ENCODE data around the gene SPAG9. TPM values are rescaled to one million over a fixed set of nuclear protein-coding genes. Genes with fewer than 3 reads are reported as not detected.

SPAG9 gene
- total RNA-seq, 1 donor from 2014 or later: 44.1 TPM

DNA sequence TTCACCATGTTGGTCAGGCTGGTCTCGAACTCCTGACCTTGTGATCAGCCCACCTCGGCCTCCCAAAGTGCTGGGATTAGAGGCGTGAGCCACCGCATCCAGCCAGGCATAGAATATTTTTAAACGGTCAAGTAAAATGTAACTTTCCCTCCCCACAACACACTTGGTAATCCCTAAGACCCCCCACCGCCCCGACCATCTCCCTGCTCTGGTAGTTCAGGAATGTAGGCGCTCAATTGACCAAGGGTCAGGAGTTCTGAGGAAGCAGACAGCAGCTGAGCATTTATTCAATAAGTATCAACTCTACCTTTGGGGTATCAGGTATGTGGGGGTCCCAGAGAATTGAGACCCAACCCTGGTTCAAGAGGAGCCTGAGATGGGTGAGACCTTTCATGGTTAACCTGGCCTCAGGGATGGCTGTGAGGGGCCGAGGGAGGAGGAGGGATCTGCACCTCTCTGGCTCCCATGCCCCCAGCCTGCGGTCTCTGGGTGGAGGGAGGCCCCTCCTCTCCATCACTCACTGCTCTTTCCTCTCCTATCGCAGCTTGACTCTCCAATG lies 206.1 kb downstream of the SPAG9 start:
- DNase-seq (ENCODE audit: low spot score): no peak
- Mint-ChIP-seq H3K4me3 (no peak overlapping the region), H3K27ac (no peak overlapping the region), H3K36me3 (ENCODE audit: low read depth) (peaks cover 2% of the 10 kb centered on the region), H3K27me3 (ENCODE audit: insufficient read depth) (no peaks in the 10 kb centered on the region), H3K4me1 (ENCODE audit: low read depth) (peaks cover 50% of the 10 kb centered on the region), H3K9me3 (no peaks in the 10 kb centered on the region)
- intact Hi-C loops (cut with micrococcal nuclease): no loop called here

DNA sequence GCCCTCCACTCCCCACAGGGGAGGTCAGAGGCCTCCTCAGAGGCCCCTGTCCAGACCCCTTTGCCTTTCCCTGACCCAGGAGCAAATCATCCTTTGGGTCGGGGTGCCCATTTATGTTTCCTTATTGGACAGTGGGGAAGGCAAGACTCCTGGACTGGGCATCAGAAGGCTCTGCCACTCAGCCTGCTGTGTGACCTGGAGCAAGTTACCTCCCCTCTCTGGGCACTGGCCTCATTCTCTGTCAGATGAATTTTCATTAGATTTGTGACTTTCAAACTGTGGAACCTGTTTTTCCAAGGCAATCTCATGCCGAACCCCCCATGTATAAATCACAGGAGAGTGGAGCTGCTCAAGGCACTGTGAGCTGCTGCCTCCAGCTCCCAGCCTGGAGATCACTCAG lies 207.5 kb downstream of the SPAG9 start:
- H3K9me3 Mint-ChIP-seq: no peaks in the 10 kb centered on the region
- DNase-seq (ENCODE audit: low spot score): no peak
- H3K27ac Mint-ChIP-seq: no peak overlapping the region
- peaks cover 5% of the 10 kb centered on the region for H3K36me3 Mint-ChIP-seq (ENCODE audit: low read depth)
- intact Hi-C loops (cut with micrococcal nuclease): no loop called here
- H3K4me3 Mint-ChIP-seq: no peak overlapping the region
- no peaks in the 10 kb centered on the region for H3K27me3 Mint-ChIP-seq (ENCODE audit: insufficient read depth)
- peaks cover 54% of the 10 kb centered on the region for H3K4me1 Mint-ChIP-seq (ENCODE audit: low read depth)

Other genes starting within 250 kb of the SPAG9 start
- 413 and 424 TPM in 2 replicates for gene NME1, start 32.7 kb upstream of the SPAG9 start, total RNA-seq
- gene NME2, start 45.5 kb upstream of the SPAG9 start, total RNA-seq: 664 and 674 TPM in 2 replicates
- gene MBTD1, start 139.2 kb upstream of the SPAG9 start, total RNA-seq: 12.0 and 14.2 TPM in 2 replicates
- 89.7 and 95.6 TPM in 2 replicates for gene UTP18, start 139.7 kb upstream of the SPAG9 start, total RNA-seq